Pancreas (tissue), 10 donors: Measurements from ENCODE around the gene MYOZ1. TPM values are rescaled to one million over a fixed set of nuclear protein-coding genes. Genes with fewer than 3 reads are reported as not detected.
A peak's percentile ranks its signal among the peaks of the same experiment; 100 is the strongest.
"Not testable (repeated sequence)": the region's sequence is repeated elsewhere in the genome, so short reads cannot be mapped to it uniquely, and the experiment has no call there.

ENCODE experiments used
- ATAC-seq, 4 donors: fragments of 200-7000 bp; cut with Tn5 transposase; one replicate each; pipeline versions ENCODE4 v1.8.0 to v1.9.1; 2020; ENCODE audit warnings: mild to moderate bottlenecking in 4 of 4, moderate library complexity in 4 of 4
- DNase-seq, 6 donors: peaks; one replicate each; pipeline ENCODE4 v3.0.0-alpha.2; 2020
- FAIRE-seq: peaks from 2 replicates; lab custom pipeline; 2012; peaks lifted over from hg19 to GRCh38; lab: Jason Lieb, UNC
- H3K27ac ChIP-seq, 4 donors: fragments of 200-600 bp; sonication (generic); 1 replicate in 3 of 4; 2 replicates in 1 of 4; pipeline versions ENCODE4 v1.5.0 to v1.8.0; 2020
- H3K27me3 ChIP-seq, 4 donors: fragments of 200-600 bp; one replicate each; pipeline ENCODE4 v1.8.0; 2021
- H3K36me3 ChIP-seq, 3 donors: fragments of 200-600 bp; sonication (generic) in 1 of 3; one replicate each; pipeline versions ENCODE4 v1.5.0 to v1.8.0; 2020 to 2021
- H3K4me1 ChIP-seq, 3 donors: fragments of 200-600 bp; one replicate each; pipeline ENCODE4 v1.8.0; 2021
- H3K4me3 ChIP-seq, 4 donors: fragments of 200-600 bp; sonication (generic) in 2 of 4; one replicate each; pipeline versions ENCODE4 v1.5.0 to v1.8.0; 2020 to 2021
- H3K9me3 ChIP-seq, 4 donors: fragments of 200-600 bp; one replicate each; pipeline ENCODE4 v1.8.0; 2021
- whole genome bisulfite sequencing, 2 donors: extraction: QIAGEN DNeasy Blood & Tissue Kit; methylation state at CpG; one replicate each; pipeline ENCODE4 v1.1.7; 2013; 5-methylcytosine and 5-hydroxymethylcytosine counted together
- intact Hi-C, 3 donors: fragments of 100-400 bp; cut with DNase I; formaldehyde crosslinking; loops; one replicate each; pipeline versions ENCODE4 v1.11.1 to v1.14.2; 2022
- polyA plus RNA-seq, 2 donors: library from polyadenylated mRNA; stranded (reverse); fragments of 200-250 nt; gene quantifications; one replicate each; pipeline ENCODE4 v1.2.3, GENCODE V29; 2013
- total RNA-seq, 6 donors: library from RNA; stranded (reverse); fragmentation: NEBNext Ultra II Directional in 4 of 6; extraction: Animal tissue kit (Norgen Biotek cat#: 25700) in 4 of 6; gene quantifications; one replicate each; pipeline versions ENCODE4 v1.2.1 to v1.2.4, GENCODE V29; 2021 to 2023
- TF ChIP-seq, protein P1 (sequence below), 4 donors: fragments of 200-600 bp; sonication (generic) in 3 of 4; IDR thresholded peaks; one replicate each; pipeline versions ENCODE4 v1.5.0 to v1.8.0; 2021; ENCODE audit warnings: antibody characterized with exemption in 4 of 4
- donor health status: healthy with polysubstance abuse.
- donor health status: DM: no; HTN: no; CAD: no; lungs with moderate emphysema.
- donor health status: DM: no; HTN: no; CAD: no.
- donor health status: control.
- donor health status: control.
- donor health status: Bipolar disorder and iron deficiency.
- donor health status: DM: yes; HTN: yes; CAD: no.
- donor health status: DM: no; HTN: no; CAD: no.
- donor health status: DM: no; HTN: no; CAD: no.
- donor health status: DM: yes; HTN: yes; CAD: no.

The MYOZ1 gene
- total and polyA plus RNA-seq, 8 donors: 0.11 to 1.2 (median 0.26) TPM; not detected in 4

DNA sequence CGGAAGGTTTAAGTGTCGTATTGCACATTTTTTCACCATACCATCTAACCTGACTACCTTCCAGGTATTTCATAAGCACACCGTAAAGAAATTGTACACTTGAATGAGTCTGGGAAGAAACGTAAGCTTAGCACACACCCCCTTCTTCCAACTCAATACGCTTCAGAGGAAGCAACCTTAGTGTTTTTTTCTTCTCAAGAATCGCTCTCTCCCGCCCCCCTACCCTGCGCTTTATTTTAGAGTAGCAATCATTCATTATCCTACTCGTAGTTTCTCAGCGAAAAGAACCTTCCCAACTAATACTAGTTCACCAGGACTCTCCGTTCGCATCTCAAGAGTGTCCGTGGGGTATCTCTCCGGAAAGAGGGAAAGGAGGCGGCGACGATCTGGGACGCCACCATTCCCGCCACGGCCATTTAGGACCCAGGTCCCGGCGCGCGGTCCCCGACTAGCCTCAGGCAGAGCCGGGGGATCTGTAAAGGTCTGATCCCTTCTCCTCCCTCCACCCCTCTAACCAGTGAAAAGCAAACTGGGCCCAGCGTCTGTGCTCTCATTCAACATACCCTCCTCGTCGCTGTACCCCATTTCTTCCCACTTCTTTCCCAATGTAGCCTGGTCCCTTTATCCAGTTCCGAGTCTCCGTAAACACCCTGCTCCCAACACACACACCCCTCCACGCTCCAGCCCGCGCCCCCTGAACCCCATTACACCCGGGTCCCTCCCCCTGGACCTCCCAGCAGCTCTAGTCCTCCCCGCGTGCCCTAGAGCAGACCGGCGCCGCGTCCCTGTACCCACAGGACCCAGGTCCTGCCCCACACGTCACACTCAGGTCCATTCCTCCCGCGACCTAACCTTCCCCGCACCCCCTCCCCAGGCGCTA, 16.0 kb downstream of the MYOZ1 start:
- Histone ChIP-seq H3K4me3 (peak overlapping the region; percentile 37 to 78 (median 65)), H3K9me3 (no peaks in the 10 kb centered on the region), H3K27ac (peak overlapping the region; percentile 53 to 78 (median 68)), H3K4me1 (peaks cover 0 to 5% (median 0%) of the 10 kb centered on the region in 3 donors), H3K27me3 (no peaks in the 10 kb centered on the region), H3K36me3 (no peaks in the 10 kb centered on the region)
- TF ChIP-seq, protein P1, sequence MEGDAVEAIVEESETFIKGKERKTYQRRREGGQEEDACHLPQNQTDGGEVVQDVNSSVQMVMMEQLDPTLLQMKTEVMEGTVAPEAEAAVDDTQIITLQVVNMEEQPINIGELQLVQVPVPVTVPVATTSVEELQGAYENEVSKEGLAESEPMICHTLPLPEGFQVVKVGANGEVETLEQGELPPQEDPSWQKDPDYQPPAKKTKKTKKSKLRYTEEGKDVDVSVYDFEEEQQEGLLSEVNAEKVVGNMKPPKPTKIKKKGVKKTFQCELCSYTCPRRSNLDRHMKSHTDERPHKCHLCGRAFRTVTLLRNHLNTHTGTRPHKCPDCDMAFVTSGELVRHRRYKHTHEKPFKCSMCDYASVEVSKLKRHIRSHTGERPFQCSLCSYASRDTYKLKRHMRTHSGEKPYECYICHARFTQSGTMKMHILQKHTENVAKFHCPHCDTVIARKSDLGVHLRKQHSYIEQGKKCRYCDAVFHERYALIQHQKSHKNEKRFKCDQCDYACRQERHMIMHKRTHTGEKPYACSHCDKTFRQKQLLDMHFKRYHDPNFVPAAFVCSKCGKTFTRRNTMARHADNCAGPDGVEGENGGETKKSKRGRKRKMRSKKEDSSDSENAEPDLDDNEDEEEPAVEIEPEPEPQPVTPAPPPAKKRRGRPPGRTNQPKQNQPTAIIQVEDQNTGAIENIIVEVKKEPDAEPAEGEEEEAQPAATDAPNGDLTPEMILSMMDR (IDR thresholded peaks at IDR 0.05): no peak
- intact Hi-C loops: no loop called here
- DNase-seq (peak in 3 of 6 donors; percentile 37 to 64 (median 60)), FAIRE-seq (no peak), ATAC-seq (peak; percentile 30 to 55 (median 45))
- WGBS, 2 donors: 0 to 1% methylated on average over 45 to 46 of the region's 46 CpGs

DNA sequence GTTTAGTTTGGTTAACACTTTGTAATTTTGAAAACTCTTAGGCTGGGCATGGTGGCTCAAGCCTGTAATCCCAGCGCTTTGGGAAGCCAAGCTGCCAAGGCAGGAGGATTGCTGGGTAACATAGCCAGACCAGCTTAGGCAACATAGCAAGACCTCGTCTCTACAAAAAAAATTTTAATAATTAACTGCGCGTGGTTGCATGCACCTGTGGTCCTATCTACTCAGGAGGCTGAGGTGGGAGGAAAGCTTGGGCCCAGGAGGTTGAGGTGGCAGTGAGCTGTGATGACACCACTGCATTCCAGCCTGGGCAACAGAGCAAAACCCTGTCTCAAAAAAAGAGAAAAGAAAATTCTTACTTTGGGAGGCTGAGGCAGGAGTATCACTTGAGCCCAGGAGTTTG, 18.2 kb downstream of the MYOZ1 start:
- FAIRE-seq (no peak), DNase-seq (no peak), ATAC-seq (no peak)
- Histone ChIP-seq H3K27ac (no peak overlapping the region), H3K36me3 (no peaks in the 10 kb centered on the region), H3K4me3 (no peak overlapping the region), H3K9me3 (no peaks in the 10 kb centered on the region), H3K27me3 (no peaks in the 10 kb centered on the region), H3K4me1 (peaks cover 0 to 5% (median 0%) of the 10 kb centered on the region in 3 donors)
- intact Hi-C loops: no loop called here
- TF ChIP-seq, protein P1 (IDR thresholded peaks at IDR 0.05): no peak
- WGBS, 2 donors: 72 to 75% methylated on average over 4 of the region's 4 CpGs

DNA sequence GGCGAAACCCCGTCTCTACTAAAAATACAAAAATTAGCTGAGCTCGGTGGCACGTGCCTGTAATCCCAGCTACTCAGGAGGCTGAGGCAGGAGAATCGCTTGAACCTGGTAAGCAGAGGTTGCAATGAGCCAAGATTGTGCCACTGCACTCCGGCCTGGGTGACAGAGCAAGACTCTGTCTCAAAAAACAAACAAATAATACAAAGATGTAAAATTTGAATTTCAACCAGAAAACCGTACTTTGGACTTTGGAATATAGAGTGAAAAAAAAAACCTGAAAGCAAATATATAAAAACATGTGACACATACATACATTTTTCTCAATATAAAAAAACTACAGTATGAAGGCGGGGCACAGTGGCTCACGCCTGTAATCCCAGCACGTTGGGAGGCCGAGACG, 20.3 kb downstream of the MYOZ1 start:
- H3K4me1 ChIP-seq, H3K27ac ChIP-seq, ATAC-seq, FAIRE-seq, H3K36me3 ChIP-seq, H3K9me3 ChIP-seq, DNase-seq, intact Hi-C loops, H3K27me3 ChIP-seq, H3K4me3 ChIP-seq: not testable (repeated sequence)
- WGBS, 2 donors: 79 to 81% methylated on average over 12 of the region's 12 CpGs

DNA sequence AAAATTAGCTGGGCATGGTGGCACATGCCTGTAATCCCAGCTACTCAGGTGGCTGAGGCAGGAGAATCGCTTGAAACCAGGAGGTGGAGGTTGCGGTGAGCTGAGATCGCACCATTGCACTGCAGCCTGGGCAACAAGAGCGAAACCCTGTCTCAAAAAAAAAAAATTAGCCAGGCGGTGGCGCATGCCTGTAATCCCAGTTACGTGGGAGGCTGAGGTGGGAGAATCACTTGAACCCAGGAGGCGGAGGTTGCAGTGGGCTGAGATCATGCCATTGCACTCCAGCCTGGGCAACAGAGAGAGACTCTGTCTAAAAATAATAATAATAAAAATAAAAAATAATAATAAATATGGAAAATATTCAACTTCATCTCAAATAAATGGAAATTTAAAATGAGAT, 24.1 kb downstream of the MYOZ1 start:
- H3K27ac ChIP-seq, H3K4me3 ChIP-seq, H3K9me3 ChIP-seq, ATAC-seq, H3K27me3 ChIP-seq, H3K36me3 ChIP-seq, intact Hi-C loops, DNase-seq, FAIRE-seq, H3K4me1 ChIP-seq: not testable (repeated sequence)
- 97% methylated on average over 8 of the region's 8 CpGs for WGBS, 2 donors

DNA sequence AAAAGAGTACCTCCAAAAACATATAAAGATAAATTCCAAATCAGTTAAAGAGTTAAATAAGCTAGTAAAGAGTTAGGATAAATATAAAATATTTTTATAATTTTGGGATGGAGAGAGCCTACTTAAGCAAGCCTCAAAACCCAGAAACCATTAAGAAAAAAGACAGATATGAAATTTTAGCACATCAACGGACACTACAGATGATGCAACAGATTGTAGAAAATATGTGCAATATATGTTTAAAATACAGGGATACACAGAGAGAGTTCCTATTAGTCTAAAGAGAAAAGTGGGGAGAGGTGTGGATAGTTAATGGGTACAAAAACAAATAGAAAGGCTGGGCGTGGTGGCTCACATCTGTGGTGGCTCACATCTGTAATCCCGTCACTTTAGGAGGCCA, 26.6 kb downstream of the MYOZ1 start:
- WGBS, 2 donors: 89 to 90% methylated on average over 3 of the region's 3 CpGs
- FAIRE-seq (no peak), ATAC-seq (no peak), DNase-seq (no peak)
- H3K27me3 ChIP-seq: no peaks in the 10 kb centered on the region
- H3K27ac ChIP-seq: no peak overlapping the region
- no peaks in the 10 kb centered on the region for H3K4me1 ChIP-seq
- H3K4me3 ChIP-seq: no peak overlapping the region
- no peaks in the 10 kb centered on the region for H3K9me3 ChIP-seq
- H3K36me3 ChIP-seq: no peaks in the 10 kb centered on the region
- intact Hi-C loops: no loop called here
- TF ChIP-seq, protein P1 (IDR thresholded peaks at IDR 0.05): no peak

DNA sequence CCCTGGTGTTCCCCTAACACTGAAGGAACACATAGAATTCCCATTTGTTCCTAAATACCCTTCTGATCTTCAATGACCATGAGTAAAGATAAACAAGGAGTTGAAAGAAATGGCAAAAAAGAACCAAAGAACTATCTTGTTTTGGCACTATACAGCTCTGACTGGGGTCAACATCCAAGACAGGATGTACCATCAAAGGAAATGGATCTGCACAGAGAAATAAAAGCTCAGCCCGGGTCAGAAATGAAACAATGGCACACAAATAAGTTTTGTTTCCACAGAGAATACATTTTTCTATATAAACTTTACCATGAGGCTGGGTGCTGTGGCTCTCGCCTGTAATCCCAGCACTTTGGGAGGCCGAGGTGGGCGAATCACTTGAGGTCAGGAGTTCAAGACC, 32.2 kb downstream of the MYOZ1 start:
- ATAC-seq: no peak
- WGBS, 2 donors: 86 to 95% methylated on average over 4 of the region's 4 CpGs
- intact Hi-C loops: no loop called here
- no peak overlapping the region for H3K4me3 ChIP-seq
- no peaks in the 10 kb centered on the region for H3K27me3 ChIP-seq
- no peaks in the 10 kb centered on the region for H3K4me1 ChIP-seq
- no peaks in the 10 kb centered on the region for H3K9me3 ChIP-seq
- TF ChIP-seq, protein P1 (IDR thresholded peaks at IDR 0.05): no peak
- H3K27ac ChIP-seq: no peak overlapping the region
- no peak for FAIRE-seq
- H3K36me3 ChIP-seq: no peaks in the 10 kb centered on the region
- no peak for DNase-seq
